ENCODE results near the gene CYP24A1.

Gene CYP24A1

DNA sequence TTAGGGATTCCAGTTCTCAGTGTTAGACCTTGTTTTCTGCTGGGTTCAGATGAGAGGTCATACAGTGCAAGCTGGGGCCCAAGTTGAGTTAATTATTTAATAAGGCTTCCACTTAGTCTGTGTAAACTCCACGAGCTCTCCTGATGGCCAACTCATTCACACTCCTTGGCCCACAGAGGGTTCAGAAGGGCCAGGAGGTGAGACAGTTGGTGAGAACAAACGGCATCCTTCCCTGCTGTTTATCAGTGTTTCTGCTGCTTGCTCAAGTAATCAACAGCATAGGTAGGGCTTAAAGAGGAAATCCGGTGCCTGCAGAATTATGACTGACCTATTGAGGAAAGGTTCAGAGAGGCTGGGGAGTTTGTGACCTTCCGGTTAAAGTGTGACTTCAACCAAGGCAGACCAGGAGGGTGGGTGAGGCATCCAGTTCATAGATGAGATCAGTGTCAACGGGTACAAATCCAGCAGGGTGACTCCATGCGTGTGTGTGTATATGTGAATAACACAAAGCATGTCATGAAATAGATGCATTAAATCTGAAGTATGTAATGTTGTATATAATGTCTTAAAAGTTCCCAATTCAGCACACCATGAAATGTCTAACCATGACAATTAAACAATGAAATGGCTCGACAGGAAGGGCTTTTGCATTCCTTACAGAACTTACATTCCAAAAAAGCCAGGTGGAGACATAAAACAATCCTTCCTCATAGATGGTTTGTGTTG, 66.0 kb downstream of the CYP24A1 start:
- intact Hi-C loops (cut with DNase I), result loop anchor here (10.0 kb wide), 1 partner anchor 537 kb away; no protein-coding TSS in a partner anchor
- DNase-seq, result no peak

- no peak for DNase-seq
- intact Hi-C loops (cut with DNase I), result loop anchor here (10.0 kb wide), 1 partner anchor 538 kb away; no protein-coding TSS in a partner anchor
Measured at GRCh38 chr20:54107181-54107580, 66.6 kb downstream of the CYP24A1 start.

GRCh38 chr20:54106162-54106561, 67.6 kb downstream of the CYP24A1 start:
- intact Hi-C loops (cut with DNase I), result loop anchor here (10.0 kb wide), 1 partner anchor 539 kb away; no protein-coding TSS in a partner anchor
- no peak for DNase-seq

DNA sequence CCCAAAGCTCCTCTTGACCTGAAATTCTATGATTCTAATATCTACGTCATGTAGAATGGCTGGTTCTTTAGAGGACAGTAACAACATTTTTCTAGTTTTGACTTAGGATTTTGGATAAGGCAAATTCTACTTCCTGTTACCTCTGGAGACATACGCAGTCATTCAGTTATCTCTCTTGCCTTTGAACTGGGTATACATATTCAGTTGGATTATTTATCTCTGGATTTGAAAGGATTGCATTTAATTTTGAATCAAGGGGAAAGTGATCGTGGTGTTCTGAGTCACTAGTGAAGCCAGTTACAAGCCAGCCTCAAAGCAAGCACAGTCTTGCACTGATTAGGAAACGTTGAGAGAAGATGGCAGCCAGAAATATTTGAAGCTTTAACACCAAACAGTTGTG, 68.1 kb downstream of the CYP24A1 start:
- DNase-seq, result no peak
- intact Hi-C loops (cut with DNase I), result loop anchor here (10.0 kb wide), 1 partner anchor 539 kb away; no protein-coding TSS in a partner anchor

- intact Hi-C loops (cut with DNase I), result loop anchor here (10.0 kb wide), 1 partner anchor 540 kb away; no protein-coding TSS in a partner anchor
- DNase-seq, result no peak
Measured at GRCh38 chr20:54104781-54105180, 69.0 kb downstream of the CYP24A1 start.

DNA sequence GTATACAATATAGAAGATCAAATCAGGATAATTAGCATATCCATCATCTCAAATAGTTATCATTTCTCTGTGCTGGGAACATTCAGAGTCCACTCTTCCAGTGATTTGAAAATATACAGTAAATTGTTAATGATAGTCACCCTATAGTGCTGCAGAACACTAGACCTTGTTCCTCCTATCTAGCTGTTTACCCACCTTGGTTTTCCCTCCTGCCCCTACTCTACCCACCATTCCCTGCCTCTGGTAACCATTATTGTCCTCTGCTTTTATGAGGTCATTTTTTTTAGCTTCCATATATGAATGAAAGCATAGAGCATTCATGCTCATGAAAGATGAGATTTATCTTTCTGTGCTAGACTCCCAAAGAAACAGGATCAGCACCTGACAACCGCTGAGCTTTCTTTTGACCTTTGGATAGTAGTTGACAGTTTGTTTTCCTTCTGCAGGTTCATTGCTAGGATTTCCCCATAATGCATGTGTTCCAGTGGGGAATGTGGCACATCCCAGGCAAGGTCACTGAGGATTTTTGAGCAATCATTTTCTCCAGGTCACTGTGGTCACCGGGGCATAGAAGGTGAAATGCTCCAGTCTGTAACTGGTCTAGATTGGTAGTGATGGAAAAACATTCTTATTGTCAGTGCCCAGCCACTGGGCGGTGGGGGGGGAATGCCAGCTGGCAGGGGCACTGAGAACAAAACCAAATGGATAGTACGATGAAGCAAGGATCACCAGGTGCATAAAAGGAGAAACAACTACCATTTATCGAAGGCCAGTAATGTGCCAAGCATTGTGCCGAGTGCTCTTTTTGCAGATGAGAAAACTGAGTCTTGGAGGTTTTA, 69.8 kb downstream of the CYP24A1 start:
- intact Hi-C loops (cut with DNase I), result loop anchor here (10.0 kb wide), 1 partner anchor 541 kb away; no protein-coding TSS in a partner anchor
- no peak for DNase-seq

All from head of caudate nucleus (tissue), 42 donors.